Left lung (tissue), 10 donors: ENCODE data around the gene MRPL43. TPM values are rescaled to one million over a fixed set of nuclear protein-coding genes. Genes with fewer than 3 reads are reported as not detected.
A peak's percentile ranks its signal among the peaks of the same experiment; 100 is the strongest.

ENCODE experiments used
- ATAC-seq: fragments of 200-7000 bp; cut with Tn5 transposase; one replicate; pipeline ENCODE4 v1.9.1; 2020; ENCODE audit warnings: moderate library complexity
- DNase-seq, 4 donors: peaks; one replicate each; pipeline ENCODE4 v3.0.0-alpha.2; 2013 to 2020
- H3K27ac ChIP-seq, 2 donors: fragments of 200-600 bp; sonication (generic) in 1 of 2; one replicate each; pipeline versions ENCODE4 v1.5.0 to v1.8.0; 2020 to 2021
- H3K27me3 ChIP-seq, 2 donors: fragments of 200-600 bp; sonication (generic) in 1 of 2; one replicate each; pipeline versions ENCODE4 v1.5.0 to v1.8.0; 2020 to 2021
- H3K36me3 ChIP-seq, 2 donors: fragments of 200-600 bp; sonication (generic) in 1 of 2; one replicate each; pipeline versions ENCODE4 v1.5.0 to v1.8.0; 2020 to 2021
- H3K4me1 ChIP-seq, 2 donors: fragments of 200-600 bp; one replicate each; pipeline ENCODE4 v1.8.0; 2021
- H3K4me3 ChIP-seq, 2 donors: fragments of 200-600 bp; sonication (generic) in 1 of 2; one replicate each; pipeline versions ENCODE4 v1.5.0 to v1.8.0; 2020 to 2021; ENCODE audit warnings: mild to moderate bottlenecking in 1 of 2
- H3K9me3 ChIP-seq, 2 donors: fragments of 200-600 bp; sonication (generic) in 1 of 2; one replicate each; pipeline versions ENCODE4 v1.5.0 to v1.8.0; 2020 to 2021
- CTCF ChIP-seq, 2 donors: fragments of 200-600 bp; sonication (generic) in 1 of 2; IDR thresholded peaks; one replicate each; pipeline versions ENCODE4 v1.5.0 to v1.8.0; 2021; ENCODE audit warnings: antibody characterized with exemption in 2 of 2
- intact Hi-C, 2 donors: fragments of 100-400 bp; cut with DNase I; formaldehyde crosslinking; loops; one replicate each; pipeline versions ENCODE4 v1.11.2 to v1.14.2; 2022
- polyA plus RNA-seq, 6 donors: library from polyadenylated mRNA; unstranded; fragments of 120-200 nt; gene quantifications; one replicate each; pipeline ENCODE4 v1.2.1, GENCODE V29; 2013; ENCODE audit not compliant: insufficient read length in 6 of 6
- total RNA-seq, 2 donors: library from RNA; stranded (reverse); fragmentation: NEBNext Ultra II Directional; extraction: Animal tissue kit (Norgen Biotek cat#: 25700); gene quantifications; one replicate each; pipeline ENCODE4 v1.2.1, GENCODE V29; 2021
- donor health status: DM: no; HTN: yes; CAD: no.
- donor health status: DM: no; HTN: no; CAD: no.

The MRPL43 gene
- total and polyA plus RNA-seq, 8 donors: 55.0 to 103 (median 82.9) TPM

GRCh38 chr10:100963826-100964225 is 23.5 kb downstream of the MRPL43 start:
- ATAC-seq: no peak
- Histone ChIP-seq H3K4me1 (peaks cover 3 to 4% of the 10 kb centered on the region in 2 donors), H3K4me3 (no peak overlapping the region), H3K27me3 (peaks cover 0 to 1% of the 10 kb centered on the region in 2 donors), H3K9me3 (no peaks in the 10 kb centered on the region), H3K36me3 (peaks cover 0 to 66% of the 10 kb centered on the region in 2 donors), H3K27ac (no peak overlapping the region)
- intact Hi-C loops: no loop called here
- TF ChIP-seq CTCF (IDR thresholded peaks at IDR 0.05): no peak
- no peak for DNase-seq

GRCh38 chr10:100962351-100963080 is 24.8 kb downstream of the MRPL43 start:
- DNase-seq: peak in 1 of 4 donors; percentile 30
- Histone ChIP-seq H3K36me3 (peaks cover 0 to 79% of the 10 kb centered on the region in 2 donors), H3K27ac (no peak overlapping the region), H3K4me1 (no peaks in the 10 kb centered on the region), H3K9me3 (no peaks in the 10 kb centered on the region), H3K27me3 (no peaks in the 10 kb centered on the region), H3K4me3 (no peak overlapping the region)
- intact Hi-C loops: no loop called here
- ATAC-seq: no peak
- TF ChIP-seq CTCF (IDR thresholded peaks at IDR 0.05): no peak

- peaks cover 0 to 91% of the 10 kb centered on the region in 2 donors for H3K36me3 ChIP-seq
- intact Hi-C loops: no loop called here
These were observed 27.0 kb downstream of the MRPL43 start for GRCh38 chr10:100960251-100960650.

GRCh38 chr10:100948916-100949315 is 38.4 kb downstream of the MRPL43 start:
- intact Hi-C loops: no loop called here
- ATAC-seq: no peak
- no peak for TF ChIP-seq CTCF (IDR thresholded peaks at IDR 0.05)
- Histone ChIP-seq H3K36me3 (peaks cover 0 to 100% of the 10 kb centered on the region in 2 donors), H3K4me1 (no peaks in the 10 kb centered on the region), H3K9me3 (no peaks in the 10 kb centered on the region), H3K27me3 (no peaks in the 10 kb centered on the region), H3K27ac (no peak overlapping the region), H3K4me3 (no peak overlapping the region)
- no peak for DNase-seq

More at GRCh38 chr10:100960251-100960650, 27.0 kb downstream of the MRPL43 start:
- DNase-seq (no peak), ATAC-seq (no peak)
- H3K27ac ChIP-seq: no peak overlapping the region
- H3K27me3 ChIP-seq: no peaks in the 10 kb centered on the region
- no peak overlapping the region for H3K4me3 ChIP-seq
- no peak for TF ChIP-seq CTCF (IDR thresholded peaks at IDR 0.05)
- no peaks in the 10 kb centered on the region for H3K4me1 ChIP-seq
- no peaks in the 10 kb centered on the region for H3K9me3 ChIP-seq

GRCh38 chr10:100945754-100946153 is 41.5 kb downstream of the MRPL43 start:
- H3K4me1 ChIP-seq: no peaks in the 10 kb centered on the region
- H3K27me3 ChIP-seq: no peaks in the 10 kb centered on the region
- H3K9me3 ChIP-seq: no peaks in the 10 kb centered on the region
- ATAC-seq (no peak), DNase-seq (no peak)
- H3K36me3 ChIP-seq: peaks cover 5 to 100% of the 10 kb centered on the region in 2 donors
- no peak overlapping the region for H3K27ac ChIP-seq
- TF ChIP-seq CTCF (IDR thresholded peaks at IDR 0.05): no peak
- intact Hi-C loops: no loop called here
- H3K4me3 ChIP-seq: no peak overlapping the region
